Caco-2 (cell line): ENCODE measurements around the gene ZC3H14. TPM values are rescaled to one million over a fixed set of nuclear protein-coding genes. Genes with fewer than 3 reads are reported as not detected.

Experiments used
- BruUV-seq: library from RNA; stranded (reverse); fragments of 400-500 nt; replicated peaks from 2 replicates; lab custom pipeline; 2021; lab: Mats Ljungman, UMichigan
- CTCF ChIA-PET: fragments of 300-600 bp; sonication (Branson Sonifier 250); formaldehyde crosslinking; loops from one replicate; lab custom pipeline; 2022; ENCODE audit warnings: antibody characterized with exemption; lab: Charles Lee
- POLR2A ChIA-PET: fragments of 300-600 bp; sonication (Branson Sonifier 250); formaldehyde crosslinking; loops from one replicate; lab custom pipeline; 2022; ENCODE audit warnings: antibody characterized with exemption; lab: Charles Lee
- DNase-seq, 2 experiments: peaks; one replicate each; pipeline versions ENCODE4 v3.0.0 to v3.0.0-alpha.2; 2020 to 2022
- H3K27me3 ChIP-seq: replicated peaks from 2 replicates; pipeline ENCODE4 v1.6.0; 2011; ENCODE audit warnings: low read length; ENCODE audit not compliant: control insufficient read depth, insufficient read depth
- H3K36me3 ChIP-seq: 2 replicates; pipeline ENCODE4 v1.5.1; 2011; ENCODE audit warnings: low read length; ENCODE audit not compliant: control insufficient read depth, insufficient read depth
- H3K4me1 ChIP-seq: fragments of 250-450 bp; sonication (Bioruptor Pico); 2 replicates; pipeline ENCODE4 v1.5.1; 2020; ENCODE audit warnings: mild to moderate bottlenecking
- H3K4me3 ChIP-seq: 2 replicates; pipeline ENCODE4 v1.5.1; 2011; ENCODE audit warnings: low read depth, mild to moderate bottlenecking, control low read depth, low read length
- H3K9me3 ChIP-seq: fragments of 250-450 bp; sonication (Bioruptor Pico); 2 replicates; pipeline ENCODE4 v1.5.1; 2020; ENCODE audit warnings: mild to moderate bottlenecking, moderate library complexity
- H3K27ac Mint-ChIP-seq: one replicate; pipeline ENCODE4 v1.8.0; 2022; ENCODE audit warnings: mixed read lengths; ENCODE audit not compliant: unreplicated experiment
- H3K27me3 Mint-ChIP-seq: one replicate; pipeline ENCODE4 v1.8.0; 2022; ENCODE audit warnings: mixed read lengths; ENCODE audit not compliant: insufficient read depth, unreplicated experiment
- H3K36me3 Mint-ChIP-seq: one replicate; pipeline ENCODE4 v1.8.0; 2022; ENCODE audit warnings: mild to moderate bottlenecking, mixed read lengths; ENCODE audit not compliant: insufficient read depth, unreplicated experiment
- H3K4me1 Mint-ChIP-seq: one replicate; pipeline ENCODE4 v1.8.0; 2022; ENCODE audit warnings: low read depth, mixed read lengths; ENCODE audit not compliant: unreplicated experiment
- H3K4me3 Mint-ChIP-seq: one replicate; pipeline ENCODE4 v1.8.0; 2022; ENCODE audit warnings: mild to moderate bottlenecking, moderate library complexity, mixed read lengths; ENCODE audit not compliant: unreplicated experiment
- H3K9me3 Mint-ChIP-seq: one replicate; pipeline ENCODE4 v1.8.0; 2022; ENCODE audit warnings: mixed read lengths; ENCODE audit not compliant: unreplicated experiment
- CTCF ChIP-seq, 2 experiments: fragments of 200-600 bp in 1 of 2; IDR thresholded peaks; 1 replicate in 1 of 2; 2 replicates in 1 of 2; pipeline versions ENCODE4 v1.5.1 to v1.8.0; 2011 to 2022; ENCODE audit warnings: antibody characterized with exemption in 1 of 2, control low read depth in 1 of 2, inconsistent platforms in 1 of 2, low read depth in 1 of 2, low read length in 1 of 2, mild to moderate bottlenecking in 1 of 2, moderate library complexity in 1 of 2; ENCODE audit not compliant: insufficient read depth in 1 of 2, severe bottlenecking in 1 of 2, unreplicated experiment in 1 of 2
- intact Hi-C: fragments of 100-400 bp; cut with micrococcal nuclease; formaldehyde crosslinking; loops from one replicate; pipeline ENCODE4 v1.10.0; 2022; ENCODE audit not compliant: unreplicated experiment
- total RNA-seq: library from RNA; stranded (reverse); gene quantifications from 2 replicates; pipeline ENCODE4 v1.2.3, GENCODE V29; 2022

Gene ZC3H14
- total RNA-seq, 1 experiment from 2014 or later = 77.1 TPM

- H3K9me3 ChIP-seq = no peaks in the 10 kb centered on the region
- H3K27me3 ChIP-seq = no peaks in the 10 kb centered on the region
- ChIA-PET POLR2A (no interaction called here), CTCF (no interaction called here)
- Mint-ChIP-seq H3K27ac (no peak overlapping the region), H3K4me1 (peaks cover 11% of the 10 kb centered on the region), H3K27me3 (no peaks in the 10 kb centered on the region), H3K9me3 (no peaks in the 10 kb centered on the region), H3K4me3 (no peak overlapping the region), H3K36me3 (peaks cover 65% of the 10 kb centered on the region)
- no peaks in the 10 kb centered on the region for H3K4me1 ChIP-seq
- BruUV-seq = no TSS peak
- H3K36me3 ChIP-seq = peaks cover 5% of the 10 kb centered on the region
- DNase-seq = no peak
- intact Hi-C loops = no loop called here
- H3K4me3 ChIP-seq = no peak overlapping the region
- no peak for TF ChIP-seq CTCF (IDR thresholded peaks at IDR 0.05; ENCODE audit: insufficient read depth in 1 of 2, low read depth in 1 of 2, low read length in 1 of 2, severe bottlenecking in 1 of 2, unreplicated experiment in 1 of 2)
These were observed 37.1 kb downstream of the ZC3H14 start for GRCh38 chr14:88599761-88600439.

- CTCF ChIA-PET = no interaction called here
- Mint-ChIP-seq H3K9me3 (no peaks in the 10 kb centered on the region), H3K4me3 (no peak overlapping the region), H3K4me1 (no peaks in the 10 kb centered on the region), H3K36me3 (peaks cover 85% of the 10 kb centered on the region), H3K27ac (no peak overlapping the region), H3K27me3 (no peaks in the 10 kb centered on the region)
- Histone ChIP-seq H3K4me3 (no peak overlapping the region), H3K27me3 (no peaks in the 10 kb centered on the region), H3K4me1 (no peaks in the 10 kb centered on the region), H3K9me3 (no peaks in the 10 kb centered on the region), H3K36me3 (peaks cover 4% of the 10 kb centered on the region)
- BruUV-seq = no TSS peak
- no peak for DNase-seq
- intact Hi-C loops = no loop called here
- POLR2A ChIA-PET = no interaction called here
- TF ChIP-seq CTCF (IDR thresholded peaks at IDR 0.05; ENCODE audit: insufficient read depth in 1 of 2, low read depth in 1 of 2, low read length in 1 of 2, severe bottlenecking in 1 of 2, unreplicated experiment in 1 of 2) = no peak
These were observed 41.4 kb downstream of the ZC3H14 start for GRCh38 chr14:88604212-88604611.

DNA sequence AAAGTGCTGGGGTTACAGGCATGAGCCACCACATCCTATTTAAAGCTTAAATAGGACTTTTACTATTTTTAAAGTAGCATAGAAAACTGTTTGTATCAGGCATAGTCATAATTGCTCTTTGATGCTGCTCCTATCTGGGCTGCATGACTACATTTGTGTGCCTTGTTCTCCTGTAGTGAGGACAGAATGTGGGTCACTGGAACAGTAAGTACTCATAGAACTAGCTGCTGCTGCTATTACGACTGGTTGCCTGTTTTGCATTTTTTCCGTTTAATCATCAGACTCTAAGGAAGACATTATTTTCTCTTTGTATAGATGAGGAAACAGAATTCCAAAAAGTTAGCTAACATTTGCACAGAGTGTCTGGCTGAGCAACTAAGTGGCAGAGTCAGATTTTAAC is 42.8 kb downstream of the ZC3H14 start:
- intact Hi-C loops = no loop called here
- Histone ChIP-seq H3K27me3 (no peaks in the 10 kb centered on the region), H3K4me3 (no peak overlapping the region), H3K36me3 (peaks cover 4% of the 10 kb centered on the region; the same call in 1 of the 2 replicates), H3K9me3 (no peaks in the 10 kb centered on the region), H3K4me1 (no peaks in the 10 kb centered on the region)
- ChIA-PET POLR2A (no interaction called here), CTCF (no interaction called here)
- no peaks in the 10 kb centered on the region for H3K27me3 Mint-ChIP-seq
- TF ChIP-seq CTCF (IDR thresholded peaks at IDR 0.05; ENCODE audit: insufficient read depth in 1 of 2, low read depth in 1 of 2, low read length in 1 of 2, severe bottlenecking in 1 of 2, unreplicated experiment in 1 of 2) = no peak
- no TSS peak for BruUV-seq
- H3K4me3 Mint-ChIP-seq = no peak overlapping the region
- H3K4me1 Mint-ChIP-seq = no peaks in the 10 kb centered on the region
- H3K36me3 Mint-ChIP-seq = peaks cover 85% of the 10 kb centered on the region
- DNase-seq = no peak
- H3K27ac Mint-ChIP-seq = no peak overlapping the region
- no peaks in the 10 kb centered on the region for H3K9me3 Mint-ChIP-seq
